ENCODE data around the gene SCLY. TPM values are rescaled to one million over a fixed set of nuclear protein-coding genes. Genes with fewer than 3 reads are reported as not detected.

SCLY gene
- total RNA-seq, 1 experiment from 2014 or later = 68.4 TPM

DNA sequence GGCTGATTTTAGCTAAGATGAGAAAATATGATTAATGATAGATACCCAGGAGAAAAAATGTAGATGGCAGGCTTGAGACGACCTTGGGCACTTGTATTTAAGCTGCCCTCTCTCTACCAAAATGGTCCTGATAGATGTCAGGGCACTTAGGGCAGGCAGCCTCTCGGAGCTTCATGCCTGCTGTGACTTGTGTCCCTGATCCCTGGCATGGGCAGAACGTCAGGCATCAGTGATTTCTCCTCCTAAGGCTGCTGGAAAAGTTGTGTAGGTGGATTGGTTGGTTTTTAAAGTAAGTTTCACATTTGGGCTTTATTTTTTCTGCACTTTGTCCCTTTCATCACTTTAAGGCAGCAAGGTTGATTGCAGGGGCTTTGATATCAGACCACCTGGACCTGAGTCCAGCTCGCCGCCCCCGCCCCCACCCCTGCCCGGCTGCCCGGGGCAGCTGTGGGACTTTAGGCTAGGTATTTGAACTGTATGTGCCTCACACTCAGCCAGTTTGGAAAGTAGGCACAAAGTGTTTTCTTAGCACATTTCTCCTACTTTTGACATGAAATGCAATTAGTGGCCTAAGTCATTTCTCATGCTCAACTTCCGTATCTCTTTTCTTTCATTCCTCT is 35.0 kb upstream of the SCLY start:
- no peak for ATAC-seq
- H3K4me1 Mint-ChIP-seq = peaks cover 20% of the 10 kb centered on the region
- no peak for DNase-seq (ENCODE audit: low spot score)
- H3K27me3 Mint-ChIP-seq (ENCODE audit: low read depth) = no peaks in the 10 kb centered on the region
- H3K36me3 Mint-ChIP-seq = peaks cover 26% of the 10 kb centered on the region
- no peak overlapping the region for H3K4me3 Mint-ChIP-seq
- ChIA-PET POLR2A (no interaction called here), CTCF (no interaction called here)
- H3K9me3 Mint-ChIP-seq = no peaks in the 10 kb centered on the region
- H3K27ac Mint-ChIP-seq = no peak overlapping the region; the same call in 1 of the 2 replicates
- TF ChIP-seq ATF2 (CRISPR knock-in tag; IDR thresholded peaks at IDR 0.05; ENCODE audit: borderline replicate concordance, low read depth) (no peak), MYBL2 (CRISPR knock-in tag; IDR thresholded peaks at IDR 0.05) (no peak), E2F4 (CRISPR knock-in tag; IDR thresholded peaks at IDR 0.05; ENCODE audit: borderline replicate concordance, low read depth) (no peak), RELA (CRISPR knock-in tag; IDR thresholded peaks at IDR 0.05; ENCODE audit: borderline replicate concordance) (no peak), EMX1 (CRISPR knock-in tag; IDR thresholded peaks at IDR 0.05) (no peak), TEAD4 (CRISPR knock-in tag; IDR thresholded peaks at IDR 0.05) (no peak)

- Mint-ChIP-seq H3K4me3 (no peak overlapping the region), H3K4me1 (peaks cover 20% of the 10 kb centered on the region), H3K27ac (peak overlapping the region; percentile 55), H3K9me3 (no peaks in the 10 kb centered on the region), H3K36me3 (peaks cover 30% of the 10 kb centered on the region), H3K27me3 (ENCODE audit: low read depth) (no peaks in the 10 kb centered on the region)
- ATAC-seq (no peak), DNase-seq (ENCODE audit: low spot score) (no peak)
- CTCF ChIA-PET = interaction anchor here (0.9 kb wide), 1 partner anchor 112 kb away, joined by 3 read pairs; no protein-coding TSS in a partner anchor
- POLR2A ChIA-PET = no interaction called here
- no peak for TF ChIP-seq CTCF (IDR thresholded peaks at IDR 0.05)
- no peak for TF ChIP-seq NR1H2 (CRISPR knock-in tag; IDR thresholded peaks at IDR 0.05)
- TF ChIP-seq ZNF423 (CRISPR knock-in tag; IDR thresholded peaks at IDR 0.05) = no peak
- TF ChIP-seq E2F4 (CRISPR knock-in tag; IDR thresholded peaks at IDR 0.05; ENCODE audit: borderline replicate concordance, low read depth) = no peak
- no peak for TF ChIP-seq IRF1 (CRISPR knock-in tag; IDR thresholded peaks at IDR 0.05)
- no peak for TF ChIP-seq ZBTB21 (CRISPR knock-in tag; IDR thresholded peaks at IDR 0.05; ENCODE audit: borderline replicate concordance)
- TF ChIP-seq GRHL2 (CRISPR knock-in tag; IDR thresholded peaks at IDR 0.05; ENCODE audit: insufficient replicate concordance, severe bottlenecking) = no peak
- no peak for TF ChIP-seq PRRX2 (CRISPR knock-in tag; IDR thresholded peaks at IDR 0.05)
- TF ChIP-seq, protein P1, sequence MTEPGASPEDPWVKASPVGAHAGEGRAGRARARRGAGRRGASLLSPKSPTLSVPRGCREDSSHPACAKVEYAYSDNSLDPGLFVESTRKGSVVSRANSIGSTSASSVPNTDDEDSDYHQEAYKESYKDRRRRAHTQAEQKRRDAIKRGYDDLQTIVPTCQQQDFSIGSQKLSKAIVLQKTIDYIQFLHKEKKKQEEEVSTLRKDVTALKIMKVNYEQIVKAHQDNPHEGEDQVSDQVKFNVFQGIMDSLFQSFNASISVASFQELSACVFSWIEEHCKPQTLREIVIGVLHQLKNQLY (CRISPR knock-in tag; IDR thresholded peaks at IDR 0.05) = no peak
- TF ChIP-seq, protein P2, sequence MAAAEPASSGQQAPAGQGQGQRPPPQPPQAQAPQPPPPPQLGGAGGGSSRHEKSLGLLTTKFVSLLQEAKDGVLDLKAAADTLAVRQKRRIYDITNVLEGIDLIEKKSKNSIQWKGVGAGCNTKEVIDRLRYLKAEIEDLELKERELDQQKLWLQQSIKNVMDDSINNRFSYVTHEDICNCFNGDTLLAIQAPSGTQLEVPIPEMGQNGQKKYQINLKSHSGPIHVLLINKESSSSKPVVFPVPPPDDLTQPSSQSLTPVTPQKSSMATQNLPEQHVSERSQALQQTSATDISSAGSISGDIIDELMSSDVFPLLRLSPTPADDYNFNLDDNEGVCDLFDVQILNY (CRISPR knock-in tag; IDR thresholded peaks at IDR 0.05) = no peak
- no peak for TF ChIP-seq ETV6 (CRISPR knock-in tag; IDR thresholded peaks at IDR 0.05)
- no peak for TF ChIP-seq ZNF138 (CRISPR knock-in tag; conservative IDR thresholded peaks at IDR 0.05)
- TF ChIP-seq, protein P3, sequence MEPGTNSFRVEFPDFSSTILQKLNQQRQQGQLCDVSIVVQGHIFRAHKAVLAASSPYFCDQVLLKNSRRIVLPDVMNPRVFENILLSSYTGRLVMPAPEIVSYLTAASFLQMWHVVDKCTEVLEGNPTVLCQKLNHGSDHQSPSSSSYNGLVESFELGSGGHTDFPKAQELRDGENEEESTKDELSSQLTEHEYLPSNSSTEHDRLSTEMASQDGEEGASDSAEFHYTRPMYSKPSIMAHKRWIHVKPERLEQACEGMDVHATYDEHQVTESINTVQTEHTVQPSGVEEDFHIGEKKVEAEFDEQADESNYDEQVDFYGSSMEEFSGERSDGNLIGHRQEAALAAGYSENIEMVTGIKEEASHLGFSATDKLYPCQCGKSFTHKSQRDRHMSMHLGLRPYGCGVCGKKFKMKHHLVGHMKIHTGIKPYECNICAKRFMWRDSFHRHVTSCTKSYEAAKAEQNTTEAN (CRISPR knock-in tag; IDR thresholded peaks at IDR 0.05) = no peak
- TF ChIP-seq, protein P4, sequence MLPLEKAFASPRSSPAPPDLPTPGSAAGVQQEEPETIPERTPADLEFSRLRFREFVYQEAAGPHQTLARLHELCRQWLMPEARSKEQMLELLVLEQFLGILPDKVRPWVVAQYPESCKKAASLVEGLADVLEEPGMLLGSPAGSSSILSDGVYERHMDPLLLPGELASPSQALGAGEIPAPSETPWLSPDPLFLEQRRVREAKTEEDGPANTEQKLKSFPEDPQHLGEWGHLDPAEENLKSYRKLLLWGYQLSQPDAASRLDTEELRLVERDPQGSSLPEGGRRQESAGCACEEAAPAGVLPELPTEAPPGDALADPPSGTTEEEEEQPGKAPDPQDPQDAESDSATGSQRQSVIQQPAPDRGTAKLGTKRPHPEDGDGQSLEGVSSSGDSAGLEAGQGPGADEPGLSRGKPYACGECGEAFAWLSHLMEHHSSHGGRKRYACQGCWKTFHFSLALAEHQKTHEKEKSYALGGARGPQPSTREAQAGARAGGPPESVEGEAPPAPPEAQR (CRISPR knock-in tag; IDR thresholded peaks at IDR 0.05) = no peak
- TF ChIP-seq JUN (CRISPR knock-in tag; IDR thresholded peaks at IDR 0.05) = no peak
- TF ChIP-seq GTF2I (CRISPR knock-in tag; conservative IDR thresholded peaks at IDR 0.05) = no peak
These were observed 33.7 kb upstream of the SCLY start for GRCh38 chr2:238027058-238027457.
